CD14-positive monocyte (primary cell): ENCODE data around the gene GPRC5B. TPM values are rescaled to one million over a fixed set of nuclear protein-coding genes. Genes with fewer than 3 reads are reported as not detected.

Source experiments
- DNase-seq, 3 donors: peaks; one replicate each; pipeline ENCODE4 v3.0.0-alpha.2; 2011 to 2022
- H2AFZ ChIP-seq: 2 replicates; pipeline ENCODE4 v1.6.0; 2012; ENCODE audit warnings: mild to moderate bottlenecking, low read depth, low read length, inconsistent platforms; ENCODE audit not compliant: insufficient read depth, poor library complexity, severe bottlenecking
- H3K27ac ChIP-seq, 2 donors: 1 replicate in 1 of 2; 2 replicates in 1 of 2; pipeline ENCODE4 v1.5.1; 2012 to 2013; ENCODE audit warnings: low read length in 2 of 2, control low read depth in 1 of 2, inconsistent platforms in 1 of 2, low read depth in 1 of 2, mild to moderate bottlenecking in 1 of 2
- H3K27me3 ChIP-seq, 2 donors: one replicate each; pipeline versions ENCODE4 v1.6.0 to v1.6.1; 2011 to 2013; ENCODE audit warnings: low read length in 2 of 2; ENCODE audit not compliant: control insufficient read depth in 2 of 2, insufficient read depth in 2 of 2
- H3K36me3 ChIP-seq, 2 donors: replicated peaks in 1 of 2; 1 replicate in 1 of 2; 2 replicates in 1 of 2; pipeline versions ENCODE4 v1.5.1 to v1.6.1; 2012 to 2013; ENCODE audit warnings: low read length in 2 of 2, control low read depth in 1 of 2, inconsistent platforms in 1 of 2, mild to moderate bottlenecking in 1 of 2; ENCODE audit not compliant: insufficient read depth in 2 of 2, control insufficient read depth in 1 of 2
- H3K4me1 ChIP-seq, 2 donors: 1 replicate in 1 of 2; 2 replicates in 1 of 2; pipeline versions ENCODE4 v1.5.1 to v1.6.1; 2012 to 2013; ENCODE audit warnings: low read length in 2 of 2, control low read depth in 1 of 2, inconsistent platforms in 1 of 2, mild to moderate bottlenecking in 1 of 2, moderate library complexity in 1 of 2; ENCODE audit not compliant: insufficient read depth in 2 of 2, control insufficient read depth in 1 of 2
- H3K4me2 ChIP-seq: replicated peaks from 2 replicates; pipeline ENCODE3; 2012; ENCODE audit warnings: low read length, moderate library complexity, mild to moderate bottlenecking; ENCODE audit not compliant: poor library complexity, severe bottlenecking; ENCODE audit errors: extremely low read depth
- H3K4me3 ChIP-seq, 3 experiments: fragments of 200-600 bp in 1 of 3; sonication (generic) in 1 of 3; replicated peaks in 1 of 3; 1 replicate in 2 of 3; 2 replicates in 1 of 3; pipeline ENCODE4 v1.5.1; 2011 to 2013; ENCODE audit warnings: low read length in 3 of 3, mild to moderate bottlenecking in 3 of 3, control low read depth in 2 of 3, low read depth in 2 of 3, inconsistent platforms in 1 of 3, moderate library complexity in 1 of 3
- H3K79me2 ChIP-seq: 2 replicates; pipeline ENCODE4 v1.6.0; 2012; ENCODE audit warnings: mild to moderate bottlenecking, control low read depth, inconsistent platforms, low read length, moderate library complexity; ENCODE audit not compliant: insufficient read depth
- H3K9ac ChIP-seq: 2 replicates; pipeline ENCODE4 v1.6.0; 2017; ENCODE audit warnings: low read length, mild to moderate bottlenecking; ENCODE audit not compliant: insufficient read depth, poor library complexity, severe bottlenecking
- H3K9me3 ChIP-seq, 2 donors: replicated peaks in 1 of 2; 1 replicate in 1 of 2; 2 replicates in 1 of 2; pipeline versions ENCODE4 v1.5.1 to v1.6.1; 2012 to 2013; ENCODE audit warnings: low read length in 2 of 2, control low read depth in 1 of 2; ENCODE audit not compliant: control insufficient read depth in 1 of 2, insufficient read depth in 1 of 2
- H4K20me1 ChIP-seq: 2 replicates; pipeline ENCODE4 v1.6.0; 2012; ENCODE audit warnings: mild to moderate bottlenecking, low read length, control low read depth, moderate library complexity; ENCODE audit not compliant: insufficient read depth
- H3K27ac Mint-ChIP-seq, 7 donors: one replicate each; pipeline ENCODE4 v1.8.0; 2020; ENCODE audit warnings: mild to moderate bottlenecking in 7 of 7, mixed read lengths in 7 of 7, moderate library complexity in 6 of 7, inconsistent platforms in 2 of 7
- H3K27me3 Mint-ChIP-seq, 3 donors: one replicate each; pipeline ENCODE4 v1.8.0; 2021 to 2022; ENCODE audit warnings: low read depth in 3 of 3, mild to moderate bottlenecking in 3 of 3, mixed read lengths in 3 of 3, moderate library complexity in 3 of 3, inconsistent platforms in 1 of 3
- H3K36me3 Mint-ChIP-seq, 2 donors: one replicate each; pipeline ENCODE4 v1.8.0; 2020; ENCODE audit warnings: mixed read lengths in 2 of 2, inconsistent platforms in 1 of 2, mild to moderate bottlenecking in 1 of 2
- H3K4me1 Mint-ChIP-seq: one replicate; pipeline ENCODE4 v1.8.0; 2020; ENCODE audit warnings: mild to moderate bottlenecking, mixed read lengths
- H3K4me3 Mint-ChIP-seq, 2 donors: one replicate each; pipeline ENCODE4 v1.8.0; 2020; ENCODE audit warnings: mild to moderate bottlenecking in 2 of 2, mixed read lengths in 2 of 2, moderate library complexity in 1 of 2
- H3K9me3 Mint-ChIP-seq, 7 donors: one replicate each; pipeline ENCODE4 v1.8.0; 2020 to 2022; ENCODE audit warnings: mixed read lengths in 7 of 7, mild to moderate bottlenecking in 6 of 7, moderate library complexity in 6 of 7, inconsistent platforms in 2 of 7
- WGBS: methylation state at CpG from one replicate; pipeline ENCODE4 v1.1.5; 2013; ENCODE audit warnings: missing lambda C conversion rate; ENCODE audit not compliant: insufficient coverage; 5-methylcytosine and 5-hydroxymethylcytosine counted together
- intact Hi-C, 2 donors: fragments of 100-400 bp; cut with micrococcal nuclease; formaldehyde crosslinking; loops; one replicate each; pipeline versions ENCODE4 v1.15.0 to v1.15.1; 2023
- polyA minus RNA-seq: library from RNA; depleted of rRNA, polyadenylated mRNA; stranded (reverse); fragments of >200 nt; gene quantifications from 2 replicates; pipeline ENCODE4 v1.2.3, GENCODE V29; 2012
- polyA plus RNA-seq, 3 donors: library from polyadenylated mRNA; depleted of rRNA in 1 of 3; unstranded in 2 of 3; stranded (reverse) in 1 of 3; fragments of 300-500 nt in 2 of 3; fragments of >200 nt in 1 of 3; fragmentation: Illumina TruSeq in 2 of 3; gene quantifications; 1 replicate in 2 of 3; 2 replicates in 1 of 3; pipeline ENCODE4 v1.2.3, GENCODE V29; 2012 to 2021
- total RNA-seq, 12 experiments: library from RNA in 1 of 12; stranded (reverse) in 1 of 12; fragments of 120-200 nt in 1 of 12; gene quantifications; one replicate each; pipeline ENCODE4 v1.2.4 and lab custom pipeline; 2013 to 2026; ENCODE audit warnings: mixed read lengths in 6 of 12, inconsistent platforms in 1 of 12
- TF ChIP-seq, protein P1 (sequence below): fragments of 200-600 bp; IDR thresholded peaks from one replicate; pipeline ENCODE4 v1.8.0; 2022; ENCODE audit warnings: antibody characterized with exemption, mild to moderate bottlenecking

Gene GPRC5B, protein sequence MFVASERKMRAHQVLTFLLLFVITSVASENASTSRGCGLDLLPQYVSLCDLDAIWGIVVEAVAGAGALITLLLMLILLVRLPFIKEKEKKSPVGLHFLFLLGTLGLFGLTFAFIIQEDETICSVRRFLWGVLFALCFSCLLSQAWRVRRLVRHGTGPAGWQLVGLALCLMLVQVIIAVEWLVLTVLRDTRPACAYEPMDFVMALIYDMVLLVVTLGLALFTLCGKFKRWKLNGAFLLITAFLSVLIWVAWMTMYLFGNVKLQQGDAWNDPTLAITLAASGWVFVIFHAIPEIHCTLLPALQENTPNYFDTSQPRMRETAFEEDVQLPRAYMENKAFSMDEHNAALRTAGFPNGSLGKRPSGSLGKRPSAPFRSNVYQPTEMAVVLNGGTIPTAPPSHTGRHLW
- 0.06 TPM for total RNA-seq (2013)
- polyA plus RNA-seq (under 1 TPM in 2 of 3 donors, not detected in 1; 0.06 to 0.24 TPM), polyA minus RNA-seq (0.16 and 0.28 TPM in 2 replicates), total RNA-seq (lab: John Stamatoyannopoulos, UW) (0 to 8.3 (median 0.12) reads per million in 11 experiments)

DNA sequence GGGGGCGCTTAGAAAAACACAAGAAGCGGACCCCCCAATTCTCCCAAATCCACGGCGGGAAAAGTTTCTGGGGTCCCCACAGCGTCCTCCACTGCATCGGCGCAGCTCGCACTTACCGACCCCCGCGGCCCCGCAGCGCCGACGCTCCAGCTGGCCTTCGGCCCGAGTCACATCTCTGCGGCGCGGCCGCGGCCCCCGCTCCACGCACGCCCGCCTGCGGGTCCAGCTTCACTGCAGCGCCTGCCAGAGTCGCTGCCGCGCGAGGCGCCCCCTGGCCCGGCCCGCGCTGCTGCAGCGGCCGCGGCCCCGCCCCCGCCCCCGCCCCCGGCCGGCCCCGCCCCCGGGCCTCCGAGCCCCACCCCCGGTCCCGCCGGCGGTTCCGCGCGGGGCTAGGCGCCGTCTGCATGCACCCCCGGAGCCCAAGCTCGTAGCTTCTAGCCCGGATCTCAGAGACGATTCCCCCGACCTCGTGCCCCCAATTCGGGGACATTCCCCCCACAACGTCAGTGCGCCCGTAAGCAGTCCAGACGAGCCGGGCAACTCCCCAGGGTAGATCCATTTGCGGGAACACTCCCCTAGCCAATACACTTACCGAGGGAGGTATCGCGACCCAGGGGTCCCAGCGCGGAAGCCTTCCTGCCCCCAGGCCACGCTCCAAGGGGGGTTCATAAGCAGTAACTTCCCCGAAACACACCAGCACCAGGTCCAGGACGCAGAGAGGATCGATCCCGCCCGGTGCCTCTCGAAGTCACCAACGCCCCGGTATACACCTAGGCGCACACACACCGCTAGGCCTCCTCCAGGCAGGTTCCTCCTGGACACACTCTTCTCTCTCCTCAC is at the start of gene GPRC5B:
TSS of gene GPRC5B (minus strand) at position 238 of the 840 bp plus-strand sequence. CDS start 12,003 bp downstream, outside the sequence.
- H3K4me1 Mint-ChIP-seq = peaks cover 22% of the 10 kb centered on the region
- peaks cover 5% of the 10 kb centered on the region in 2 donors for H3K36me3 Mint-ChIP-seq
- H3K9ac ChIP-seq = no peak within 1 kb of the TSS
- peak within 1 kb of the TSS; percentile 82 to 94 for H3K4me3 Mint-ChIP-seq
- TF ChIP-seq, protein P1, sequence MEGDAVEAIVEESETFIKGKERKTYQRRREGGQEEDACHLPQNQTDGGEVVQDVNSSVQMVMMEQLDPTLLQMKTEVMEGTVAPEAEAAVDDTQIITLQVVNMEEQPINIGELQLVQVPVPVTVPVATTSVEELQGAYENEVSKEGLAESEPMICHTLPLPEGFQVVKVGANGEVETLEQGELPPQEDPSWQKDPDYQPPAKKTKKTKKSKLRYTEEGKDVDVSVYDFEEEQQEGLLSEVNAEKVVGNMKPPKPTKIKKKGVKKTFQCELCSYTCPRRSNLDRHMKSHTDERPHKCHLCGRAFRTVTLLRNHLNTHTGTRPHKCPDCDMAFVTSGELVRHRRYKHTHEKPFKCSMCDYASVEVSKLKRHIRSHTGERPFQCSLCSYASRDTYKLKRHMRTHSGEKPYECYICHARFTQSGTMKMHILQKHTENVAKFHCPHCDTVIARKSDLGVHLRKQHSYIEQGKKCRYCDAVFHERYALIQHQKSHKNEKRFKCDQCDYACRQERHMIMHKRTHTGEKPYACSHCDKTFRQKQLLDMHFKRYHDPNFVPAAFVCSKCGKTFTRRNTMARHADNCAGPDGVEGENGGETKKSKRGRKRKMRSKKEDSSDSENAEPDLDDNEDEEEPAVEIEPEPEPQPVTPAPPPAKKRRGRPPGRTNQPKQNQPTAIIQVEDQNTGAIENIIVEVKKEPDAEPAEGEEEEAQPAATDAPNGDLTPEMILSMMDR = no peak
- H3K79me2 ChIP-seq = no peaks in the 10 kb centered on the region
- no peak within 1 kb of the TSS for H3K27ac ChIP-seq
- DNase-seq = peak in 2 of 3 donors; percentile 4 to 17
- peaks cover 4 to 16% of the 10 kb centered on the region in 2 donors for H3K9me3 ChIP-seq
- intact Hi-C loops = loop anchor here (1.0 to 10.0 kb wide), 3 partner anchors 326 to 800 kb away; partner anchors contain the start of gene VPS35L (in 1 of the 2)
- H2AFZ ChIP-seq = peak within 1 kb of the TSS; percentile 76
- peak within 1 kb of the TSS in 2 of 7 donors; percentile 49 to 55 for H3K27ac Mint-ChIP-seq
- H3K27me3 Mint-ChIP-seq = peaks cover 47 to 55% (median 55%) of the 10 kb centered on the region in 3 donors
- H3K9me3 Mint-ChIP-seq = peaks cover 0 to 27% (median 7%) of the 10 kb centered on the region in 7 donors
- peaks cover 34 to 52% of the 10 kb centered on the region in 2 donors for H3K27me3 ChIP-seq
- WGBS = 0% methylated on average over 64 of the region's 85 CpGs
- H3K4me2 ChIP-seq = peak within 1 kb of the TSS; percentile 94
- H3K4me3 ChIP-seq = peak within 1 kb of the TSS; percentile 35 to 78 (median 41)
- no peaks in the 10 kb centered on the region for H4K20me1 ChIP-seq
- peaks cover 22 to 31% of the 10 kb centered on the region in 2 donors for H3K4me1 ChIP-seq
- no peaks in the 10 kb centered on the region for H3K36me3 ChIP-seq

DNA sequence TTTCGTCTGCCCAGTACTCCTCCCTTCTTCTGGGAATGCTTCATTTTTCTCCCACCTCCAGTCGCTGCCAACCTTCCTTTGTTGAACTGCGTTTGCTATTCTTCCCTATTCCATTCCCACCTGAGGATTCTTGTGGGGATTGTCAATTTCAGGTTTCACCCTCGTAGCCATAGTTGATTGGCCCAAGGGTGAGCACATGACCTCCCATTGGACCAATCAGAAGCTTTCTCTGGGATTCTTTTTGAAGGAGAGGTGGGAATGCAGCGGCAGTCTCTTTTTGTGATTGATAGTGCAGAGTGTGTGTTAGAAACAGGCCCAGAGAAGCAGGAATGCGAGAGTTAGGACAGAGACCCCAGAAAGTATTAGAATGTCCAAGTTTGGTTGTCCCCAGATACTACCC is 49.1 kb upstream of the GPRC5B start:
- H3K36me3 Mint-ChIP-seq = no peaks in the 10 kb centered on the region
- no peak overlapping the region for H3K9ac ChIP-seq
- H3K4me2 ChIP-seq = no peak overlapping the region
- H3K9me3 ChIP-seq = no peaks in the 10 kb centered on the region
- DNase-seq = no peak
- no peak overlapping the region for H3K27ac ChIP-seq
- H3K4me1 Mint-ChIP-seq = no peaks in the 10 kb centered on the region
- no peaks in the 10 kb centered on the region for H3K79me2 ChIP-seq
- no peaks in the 10 kb centered on the region for H3K4me1 ChIP-seq
- H3K27ac Mint-ChIP-seq = no peak overlapping the region
- intact Hi-C loops = loop anchor here in 1 of 2 donors (1.0 kb wide), 1 partner anchor 23 kb away; no protein-coding TSS in a partner anchor
- H3K27me3 Mint-ChIP-seq = peaks cover 0 to 5% (median 5%) of the 10 kb centered on the region in 3 donors
- no peaks in the 10 kb centered on the region for H3K36me3 ChIP-seq
- no CpG with 5 or more reads among the region's 6 CpGs for WGBS
- TF ChIP-seq, protein P1 = no peak
- no peaks in the 10 kb centered on the region for H4K20me1 ChIP-seq
- no peak overlapping the region for H3K4me3 Mint-ChIP-seq
- no peaks in the 10 kb centered on the region for H3K27me3 ChIP-seq
- H2AFZ ChIP-seq = no peak overlapping the region
- H3K4me3 ChIP-seq = no peak overlapping the region
- H3K9me3 Mint-ChIP-seq = peaks cover 0 to 3% (median 0%) of the 10 kb centered on the region in 7 donors
